ENCODE data around the gene GULP1.

Gene GULP1

DNA sequence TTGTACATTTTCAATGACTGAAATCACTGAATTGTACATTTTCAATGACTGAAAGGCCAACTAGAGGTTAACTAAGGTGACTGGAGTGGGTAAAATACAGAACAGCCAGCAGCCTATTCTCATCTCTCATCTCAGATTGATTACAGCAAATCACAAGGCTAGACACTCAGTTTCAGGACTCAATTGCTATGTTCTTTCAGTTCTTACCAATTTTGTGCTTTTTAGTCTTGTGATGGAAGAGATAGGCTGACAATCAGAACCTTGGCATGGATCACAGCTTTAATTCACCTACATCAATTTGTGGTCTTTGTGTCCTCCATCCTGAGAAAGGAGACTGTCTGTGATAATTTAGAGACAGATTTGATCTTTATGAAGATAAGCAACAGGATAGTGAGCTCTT is 124.7 kb downstream of the GULP1 start:
- TF ChIP-seq POLR2AphosphoS5 (IDR thresholded peaks at IDR 0.05; ENCODE audit: low read depth, low read length) (no peak), FOXP2 (optimal IDR thresholded peaks at IDR 0.05; ENCODE audit: borderline replicate concordance, extremely low read depth, extremely low read length, insufficient read depth) (no peak), TAF1 (IDR thresholded peaks at IDR 0.05; ENCODE audit: borderline replicate concordance, insufficient read depth, low read length) (no peak), SIN3A (IDR thresholded peaks at IDR 0.05; ENCODE audit: borderline replicate concordance, insufficient read depth, low read length) (no peak)
- TF ChIP-seq, protein P1, sequence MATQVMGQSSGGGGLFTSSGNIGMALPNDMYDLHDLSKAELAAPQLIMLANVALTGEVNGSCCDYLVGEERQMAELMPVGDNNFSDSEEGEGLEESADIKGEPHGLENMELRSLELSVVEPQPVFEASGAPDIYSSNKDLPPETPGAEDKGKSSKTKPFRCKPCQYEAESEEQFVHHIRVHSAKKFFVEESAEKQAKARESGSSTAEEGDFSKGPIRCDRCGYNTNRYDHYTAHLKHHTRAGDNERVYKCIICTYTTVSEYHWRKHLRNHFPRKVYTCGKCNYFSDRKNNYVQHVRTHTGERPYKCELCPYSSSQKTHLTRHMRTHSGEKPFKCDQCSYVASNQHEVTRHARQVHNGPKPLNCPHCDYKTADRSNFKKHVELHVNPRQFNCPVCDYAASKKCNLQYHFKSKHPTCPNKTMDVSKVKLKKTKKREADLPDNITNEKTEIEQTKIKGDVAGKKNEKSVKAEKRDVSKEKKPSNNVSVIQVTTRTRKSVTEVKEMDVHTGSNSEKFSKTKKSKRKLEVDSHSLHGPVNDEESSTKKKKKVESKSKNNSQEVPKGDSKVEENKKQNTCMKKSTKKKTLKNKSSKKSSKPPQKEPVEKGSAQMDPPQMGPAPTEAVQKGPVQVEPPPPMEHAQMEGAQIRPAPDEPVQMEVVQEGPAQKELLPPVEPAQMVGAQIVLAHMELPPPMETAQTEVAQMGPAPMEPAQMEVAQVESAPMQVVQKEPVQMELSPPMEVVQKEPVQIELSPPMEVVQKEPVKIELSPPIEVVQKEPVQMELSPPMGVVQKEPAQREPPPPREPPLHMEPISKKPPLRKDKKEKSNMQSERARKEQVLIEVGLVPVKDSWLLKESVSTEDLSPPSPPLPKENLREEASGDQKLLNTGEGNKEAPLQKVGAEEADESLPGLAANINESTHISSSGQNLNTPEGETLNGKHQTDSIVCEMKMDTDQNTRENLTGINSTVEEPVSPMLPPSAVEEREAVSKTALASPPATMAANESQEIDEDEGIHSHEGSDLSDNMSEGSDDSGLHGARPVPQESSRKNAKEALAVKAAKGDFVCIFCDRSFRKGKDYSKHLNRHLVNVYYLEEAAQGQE (IDR thresholded peaks at IDR 0.05; ENCODE audit: insufficient read depth in 1 of 2, low read depth in 2 of 2, low read length in 2 of 2) = no peak

DNA sequence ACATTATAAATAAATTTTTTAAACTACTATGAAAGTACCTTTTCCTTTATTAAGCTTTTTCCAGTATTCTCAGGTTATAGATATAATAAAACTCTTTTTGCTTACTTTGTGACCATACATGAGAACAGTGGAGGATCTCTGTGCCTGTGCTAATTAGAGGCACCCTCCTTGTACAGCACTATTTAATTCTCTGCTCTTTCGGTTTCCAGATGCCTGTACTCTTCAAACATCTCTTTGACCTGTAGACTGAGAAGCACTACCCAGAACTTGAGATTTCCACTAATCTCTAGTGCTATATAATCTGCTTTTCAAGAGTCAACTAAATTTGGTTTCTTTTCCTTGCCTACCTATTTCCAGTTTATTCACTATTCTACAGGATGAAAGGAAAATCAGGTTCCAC is 131.1 kb downstream of the GULP1 start:
- no peak for TF ChIP-seq TAF1 (IDR thresholded peaks at IDR 0.05; ENCODE audit: borderline replicate concordance, insufficient read depth, low read length)
- no peak for TF ChIP-seq POLR2AphosphoS5 (IDR thresholded peaks at IDR 0.05; ENCODE audit: low read depth, low read length)
- TF ChIP-seq SIN3A (IDR thresholded peaks at IDR 0.05; ENCODE audit: borderline replicate concordance, insufficient read depth, low read length) = no peak
- no peak for TF ChIP-seq FOXP2 (optimal IDR thresholded peaks at IDR 0.05; ENCODE audit: borderline replicate concordance, extremely low read depth, extremely low read length, insufficient read depth)
- TF ChIP-seq, protein P1 (IDR thresholded peaks at IDR 0.05; ENCODE audit: insufficient read depth in 1 of 2, low read depth in 2 of 2, low read length in 2 of 2) = no peak

DNA sequence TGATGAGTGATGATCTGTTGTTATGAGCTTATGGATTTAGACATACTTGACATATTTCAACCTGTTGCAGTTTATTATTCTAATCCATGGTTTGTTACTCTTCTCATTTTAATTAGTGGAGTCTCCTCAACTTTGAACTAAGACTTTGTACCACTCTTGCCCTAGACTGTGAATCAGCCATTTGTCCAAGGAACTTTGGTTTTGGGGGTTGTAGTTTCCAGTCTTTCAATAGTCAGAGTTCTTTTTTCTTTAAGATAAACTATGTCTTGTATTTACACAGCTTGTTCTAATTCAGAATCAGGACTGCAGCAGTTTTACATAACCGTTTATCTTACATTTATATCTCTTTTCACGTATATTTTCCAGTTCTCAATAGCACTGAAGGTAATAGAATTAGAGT is 133.6 kb downstream of the GULP1 start:
- no peak for TF ChIP-seq FOXP2 (optimal IDR thresholded peaks at IDR 0.05; ENCODE audit: borderline replicate concordance, extremely low read depth, extremely low read length, insufficient read depth)
- no peak for TF ChIP-seq TAF1 (IDR thresholded peaks at IDR 0.05; ENCODE audit: borderline replicate concordance, insufficient read depth, low read length)
- no peak for TF ChIP-seq POLR2AphosphoS5 (IDR thresholded peaks at IDR 0.05; ENCODE audit: low read depth, low read length)
- no peak for TF ChIP-seq SIN3A (IDR thresholded peaks at IDR 0.05; ENCODE audit: borderline replicate concordance, insufficient read depth, low read length)
- TF ChIP-seq, protein P1 (IDR thresholded peaks at IDR 0.05; ENCODE audit: insufficient read depth in 1 of 2, low read depth in 2 of 2, low read length in 2 of 2) = no peak

DNA sequence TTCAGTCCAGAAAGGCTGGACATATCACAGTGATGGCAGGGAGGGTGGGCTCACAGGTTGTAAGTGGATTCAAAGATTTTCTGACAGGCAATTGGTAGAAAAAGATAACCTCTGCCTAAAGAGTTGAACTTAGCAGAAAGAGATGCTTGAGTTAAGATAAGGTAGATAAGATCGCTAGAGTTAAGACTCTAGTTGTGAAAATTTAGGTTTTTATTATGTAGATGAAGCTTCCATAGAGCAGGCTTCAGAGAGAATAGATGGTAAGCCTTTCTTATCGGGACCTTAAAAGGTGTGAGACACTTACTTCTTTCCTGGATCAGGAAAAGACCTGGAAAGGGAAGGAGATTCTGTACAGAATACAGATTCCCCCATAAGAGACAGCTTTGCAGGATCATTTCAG is 134.4 kb downstream of the GULP1 start:
- TF ChIP-seq, protein P1 (IDR thresholded peaks at IDR 0.05; ENCODE audit: insufficient read depth in 1 of 2, low read depth in 2 of 2, low read length in 2 of 2) = no peak
- TF ChIP-seq TAF1 (IDR thresholded peaks at IDR 0.05; ENCODE audit: borderline replicate concordance, insufficient read depth, low read length) (no peak), FOXP2 (optimal IDR thresholded peaks at IDR 0.05; ENCODE audit: borderline replicate concordance, extremely low read depth, extremely low read length, insufficient read depth) (no peak), SIN3A (IDR thresholded peaks at IDR 0.05; ENCODE audit: borderline replicate concordance, insufficient read depth, low read length) (no peak), POLR2AphosphoS5 (IDR thresholded peaks at IDR 0.05; ENCODE audit: low read depth, low read length) (no peak)

DNA sequence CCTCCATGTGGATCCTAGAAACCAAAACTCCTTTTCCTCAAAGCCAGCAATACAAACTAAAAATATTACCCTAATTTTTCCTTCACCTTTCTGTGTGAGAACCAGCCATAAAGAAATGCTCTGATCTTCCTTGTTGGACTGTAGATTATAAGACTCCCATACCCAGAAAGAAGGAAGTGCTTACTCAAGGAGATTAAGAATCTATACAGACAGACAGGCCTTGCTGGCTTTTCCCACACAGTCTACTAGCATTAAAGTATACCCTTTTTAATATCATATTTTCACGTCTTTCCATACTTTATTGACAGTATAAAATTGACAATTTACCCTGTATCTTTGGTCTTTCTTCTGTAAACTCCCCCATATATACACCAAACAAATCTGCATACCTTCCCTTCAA is 139.0 kb downstream of the GULP1 start:
- TF ChIP-seq, protein P1 (IDR thresholded peaks at IDR 0.05; ENCODE audit: insufficient read depth in 1 of 2, low read depth in 2 of 2, low read length in 2 of 2) = no peak
- no peak for TF ChIP-seq FOXP2 (optimal IDR thresholded peaks at IDR 0.05; ENCODE audit: borderline replicate concordance, extremely low read depth, extremely low read length, insufficient read depth)
- TF ChIP-seq TAF1 (IDR thresholded peaks at IDR 0.05; ENCODE audit: borderline replicate concordance, insufficient read depth, low read length) = no peak
- no peak for TF ChIP-seq POLR2AphosphoS5 (IDR thresholded peaks at IDR 0.05; ENCODE audit: low read depth, low read length)
- TF ChIP-seq SIN3A (IDR thresholded peaks at IDR 0.05; ENCODE audit: borderline replicate concordance, insufficient read depth, low read length) = no peak
